Stimulated activated CD8-positive, alpha-beta memory T cell treated with anti-CD3 and anti-CD28 coated beads, Interleukin-15, amount 100 ng/mL, for 24 hours (primary cell): Measurements from ENCODE around the gene CAMK1.
A peak's percentile ranks its signal among the peaks of the same experiment; 100 is the strongest.
"Not testable (repeated sequence)": the region's sequence is repeated elsewhere in the genome, so short reads cannot be mapped to it uniquely, and the experiment has no call there.

Experiments
- DNase-seq: peaks from one replicate; pipeline ENCODE4 v3.0.0-alpha.2; 2020; ENCODE audit warnings: low read depth

Gene CAMK1

GRCh38 chr3:9776896-9777693 is 7.3 kb upstream of the CAMK1 start:
- DNase-seq, result no peak

- not testable (repeated sequence) for DNase-seq
Observed at GRCh38 chr3:9771007-9771406, 1.3 kb upstream of the CAMK1 start.

- DNase-seq, result no peak
Observed at GRCh38 chr3:9770276-9770812, 597 bp upstream of the CAMK1 start.

GRCh38 chr3:9769012-9769411 is 735 bp downstream of the CAMK1 start:
- DNase-seq, result no peak

- no peak for DNase-seq
Observed at GRCh38 chr3:9768141-9768775, 1.5 kb downstream of the CAMK1 start.

GRCh38 chr3:9767418-9767817 is 2.3 kb downstream of the CAMK1 start:
- DNase-seq, result no peak

GRCh38 chr3:9765865-9766264 is 3.9 kb downstream of the CAMK1 start:
- DNase-seq, result no peak

- DNase-seq, result no peak
Observed at GRCh38 chr3:9762871-9763270, 6.9 kb downstream of the CAMK1 start.

- no peak for DNase-seq
Observed at GRCh38 chr3:9761919-9762318, 7.8 kb downstream of the CAMK1 start.

GRCh38 chr3:9760779-9761505 is 8.8 kb downstream of the CAMK1 start:
- DNase-seq, result no peak

- no peak for DNase-seq
Observed at GRCh38 chr3:9757427-9757826, 12.3 kb downstream of the CAMK1 start.

GRCh38 chr3:9754678-9755077 is 15.1 kb downstream of the CAMK1 start:
- DNase-seq, result no peak

GRCh38 chr3:9750556-9751411 is 19.0 kb downstream of the CAMK1 start:
- DNase-seq, result no peak

GRCh38 chr3:9749645-9750555 is 19.8 kb downstream of the CAMK1 start, which contains the start of gene OGG1:
Gene OGG1 (plus strand): TSS chr3:9749952. CDS start chr3:9750287, 335 bp downstream.
- DNase-seq, result peak; percentile 73

- no peak for DNase-seq
Observed at GRCh38 chr3:9749296-9749644, 20.5 kb downstream of the CAMK1 start.

- no peak for DNase-seq
Observed at GRCh38 chr3:9748031-9748430, 21.7 kb downstream of the CAMK1 start.

- no peak for DNase-seq
Observed at GRCh38 chr3:9747267-9747666, 22.5 kb downstream of the CAMK1 start.

GRCh38 chr3:9746330-9746729 is 23.4 kb downstream of the CAMK1 start:
- no peak for DNase-seq

- DNase-seq, result no peak
Observed at GRCh38 chr3:9745521-9745920, 24.2 kb downstream of the CAMK1 start.

GRCh38 chr3:9744162-9744561 is 25.6 kb downstream of the CAMK1 start:
- DNase-seq, result no peak

GRCh38 chr3:9743548-9743947 is 26.2 kb downstream of the CAMK1 start:
- DNase-seq, result no peak
